NCI-H1417 (cell line): ENCODE data around the gene SETD1A.
"Not testable (repeated sequence)": the region's sequence is repeated elsewhere in the genome, so short reads cannot be mapped to it uniquely, and the experiment has no call there.

ENCODE experiments used
- DNase-seq, 3 experiments: peaks; one replicate each; lab custom pipeline; 2025; lab: John Stamatoyannopoulos, UW

The SETD1A gene

GRCh38 chr16:30929167-30929566, 28.4 kb upstream of the SETD1A start:
- DNase-seq, result no peak

GRCh38 chr16:30930160-30930571, 27.4 kb upstream of the SETD1A start:
- DNase-seq, result no peak

DNA sequence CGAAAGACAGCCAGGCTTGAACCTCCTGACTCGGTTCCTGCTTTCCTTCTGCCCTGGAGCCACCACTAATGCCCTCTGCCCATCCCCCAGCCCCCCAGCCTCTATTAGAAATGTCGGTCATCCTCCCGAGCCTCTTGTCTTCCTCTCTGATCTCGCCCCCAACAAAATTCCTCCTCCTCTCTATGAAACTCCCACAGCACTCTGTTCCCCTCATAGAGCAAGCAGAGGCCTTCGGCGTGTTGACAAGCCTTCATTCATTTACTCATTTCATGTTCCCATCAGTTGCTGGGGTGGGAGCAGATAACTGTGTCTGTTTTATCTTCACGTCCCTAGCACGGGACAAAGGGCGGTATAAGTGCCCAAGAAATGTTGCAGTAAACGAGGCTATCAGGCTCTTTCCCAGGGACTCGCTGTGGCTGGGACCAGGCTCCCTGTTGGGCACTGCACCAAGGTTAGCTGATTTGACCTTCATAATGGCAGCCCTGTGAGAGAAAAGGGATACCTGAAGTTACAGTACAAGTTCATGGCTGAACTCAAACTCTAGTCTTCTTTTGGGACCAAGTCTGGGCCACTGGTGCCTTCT, 26.4 kb upstream of the SETD1A start:
- no peak for DNase-seq

DNA sequence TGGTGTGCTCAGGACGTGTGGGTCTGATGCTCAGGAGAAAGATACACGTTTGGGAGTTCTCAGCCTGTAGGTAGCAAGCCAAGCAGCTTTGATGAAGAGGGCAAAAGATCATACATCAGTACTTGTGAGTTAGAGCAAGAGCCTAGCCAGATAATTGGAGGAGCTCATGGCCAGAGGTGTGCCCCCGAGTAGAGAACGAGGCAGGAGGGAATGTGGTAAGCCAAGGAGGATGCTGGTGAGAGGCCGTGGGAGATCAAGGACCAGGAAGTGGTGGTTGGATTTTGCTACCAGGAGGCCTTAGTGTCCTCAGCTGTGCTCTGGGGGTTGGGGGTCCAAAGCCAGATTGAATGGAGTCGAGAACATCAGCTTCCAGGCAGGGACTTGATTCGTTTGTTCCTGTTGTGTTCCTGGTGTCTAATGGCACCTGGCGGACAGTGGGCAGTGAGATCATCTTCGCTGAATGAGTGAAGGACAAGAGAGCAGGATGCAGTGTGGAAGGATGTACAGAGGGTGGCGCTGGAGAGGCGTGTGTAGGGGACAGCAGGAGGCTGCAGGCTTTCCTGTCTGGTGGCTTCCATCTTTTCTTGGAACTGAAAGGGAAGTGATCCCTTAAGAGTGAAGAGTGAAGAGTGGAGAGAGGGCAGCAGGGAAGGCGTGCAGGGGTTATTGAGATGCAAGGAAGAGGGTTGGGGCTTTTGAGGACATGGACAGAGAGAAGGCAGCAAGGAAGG, 22.6 kb upstream of the SETD1A start:
- DNase-seq, result no peak

DNA sequence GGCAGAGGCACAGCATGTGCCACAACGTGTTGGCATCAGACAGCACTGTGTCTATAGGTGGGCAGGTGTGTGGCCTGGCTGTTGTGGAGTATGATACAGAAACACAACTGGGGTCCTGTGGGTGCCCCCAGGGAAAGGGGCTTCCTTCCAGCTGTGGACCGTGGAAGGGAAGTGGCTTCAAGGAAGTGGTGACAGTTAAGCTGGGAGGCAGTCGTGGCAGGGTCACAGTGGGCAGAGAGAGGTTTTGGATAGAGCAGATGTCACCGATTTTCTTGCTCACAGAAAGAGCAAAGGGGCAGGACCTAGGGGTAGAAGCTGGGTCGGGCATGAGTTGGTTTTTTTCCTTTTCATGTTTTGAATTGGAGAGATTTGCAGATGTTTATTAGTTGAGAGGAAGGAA, 19.9 kb upstream of the SETD1A start:
- no peak for DNase-seq

DNA sequence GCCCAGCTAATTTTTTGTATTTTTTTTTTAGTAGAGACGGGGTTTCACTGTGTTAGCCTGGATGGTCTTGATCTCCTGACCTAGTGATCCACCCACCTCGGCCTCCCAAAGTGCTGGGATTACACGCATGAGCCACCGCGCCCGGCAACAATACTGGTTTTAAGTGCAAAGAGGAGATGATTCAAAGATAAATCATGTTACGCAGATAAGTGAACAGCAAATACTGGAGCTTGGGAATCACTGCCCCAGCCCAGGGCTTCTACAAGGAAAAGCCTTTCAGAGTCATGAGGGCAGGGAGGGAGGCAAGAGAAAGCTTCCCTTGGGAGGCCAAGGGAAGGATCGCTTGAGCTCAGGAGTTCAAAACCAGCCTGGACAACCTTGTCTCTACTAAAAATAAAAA, 18.0 kb upstream of the SETD1A start:
- DNase-seq, result not testable (repeated sequence)

DNA sequence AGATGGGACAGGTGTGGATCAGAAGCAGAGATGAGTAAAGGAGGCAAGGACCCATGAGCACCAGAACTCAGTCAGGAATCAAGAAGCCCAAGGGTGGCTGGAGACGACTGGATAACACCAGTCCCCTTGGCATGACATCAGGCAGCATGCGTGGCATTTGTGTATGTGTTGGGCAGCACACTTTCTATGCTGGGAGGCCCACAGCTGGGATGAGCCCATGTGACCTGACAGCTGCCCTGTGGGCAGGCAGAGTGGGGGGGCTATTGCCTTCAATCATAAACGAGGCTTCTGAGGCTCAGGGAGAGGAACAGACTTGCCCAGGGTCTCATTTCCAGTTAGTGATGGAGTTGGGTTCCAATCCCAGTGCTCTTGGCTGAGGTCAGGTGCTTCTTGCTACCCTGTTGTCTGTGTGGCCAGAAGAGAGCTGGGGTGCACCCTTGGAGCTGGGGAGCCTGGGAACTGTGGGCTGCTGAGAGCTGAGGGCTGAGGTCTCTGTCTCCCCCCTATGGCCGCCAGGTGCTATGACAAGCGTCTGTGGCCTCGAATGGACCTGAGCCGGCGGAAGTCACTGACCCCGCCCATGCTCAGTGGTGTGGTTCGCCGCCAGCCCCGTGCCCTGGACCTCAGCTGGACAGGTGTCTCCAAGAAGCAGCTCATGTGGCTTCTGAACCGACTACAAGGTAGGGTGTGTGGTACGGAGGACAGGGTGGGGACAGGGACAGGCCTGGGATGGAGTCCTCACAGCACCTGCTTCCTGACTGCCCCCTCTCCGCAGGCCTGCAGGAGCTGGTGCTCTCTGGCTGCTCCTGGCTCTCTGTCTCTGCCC, 15.7 kb upstream of the SETD1A start:
- peak; percentile 29 to 69 (median 54) for DNase-seq

DNA sequence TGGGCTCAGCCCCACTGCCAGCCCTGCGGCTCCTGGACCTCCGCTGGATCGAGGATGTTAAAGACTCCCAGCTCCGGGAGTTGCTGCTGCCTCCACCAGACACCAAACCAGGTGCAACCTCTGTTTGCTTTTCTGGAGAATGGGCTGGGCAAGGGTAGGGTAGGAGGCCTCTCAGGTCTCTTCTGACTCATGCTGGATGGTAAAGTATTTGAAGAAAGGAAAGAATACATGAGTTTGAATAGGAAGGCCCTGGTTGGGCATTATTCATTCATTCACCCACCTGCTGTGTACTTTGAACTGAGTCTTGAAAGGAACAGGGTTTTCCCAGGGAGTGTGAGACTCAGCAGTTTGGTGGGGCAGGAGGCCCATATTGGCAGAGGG, 15.1 kb upstream of the SETD1A start:
- DNase-seq, result no peak

- DNase-seq, result no peak
Observed at GRCh38 chr16:30944352-30944751, 13.2 kb upstream of the SETD1A start.

DNA sequence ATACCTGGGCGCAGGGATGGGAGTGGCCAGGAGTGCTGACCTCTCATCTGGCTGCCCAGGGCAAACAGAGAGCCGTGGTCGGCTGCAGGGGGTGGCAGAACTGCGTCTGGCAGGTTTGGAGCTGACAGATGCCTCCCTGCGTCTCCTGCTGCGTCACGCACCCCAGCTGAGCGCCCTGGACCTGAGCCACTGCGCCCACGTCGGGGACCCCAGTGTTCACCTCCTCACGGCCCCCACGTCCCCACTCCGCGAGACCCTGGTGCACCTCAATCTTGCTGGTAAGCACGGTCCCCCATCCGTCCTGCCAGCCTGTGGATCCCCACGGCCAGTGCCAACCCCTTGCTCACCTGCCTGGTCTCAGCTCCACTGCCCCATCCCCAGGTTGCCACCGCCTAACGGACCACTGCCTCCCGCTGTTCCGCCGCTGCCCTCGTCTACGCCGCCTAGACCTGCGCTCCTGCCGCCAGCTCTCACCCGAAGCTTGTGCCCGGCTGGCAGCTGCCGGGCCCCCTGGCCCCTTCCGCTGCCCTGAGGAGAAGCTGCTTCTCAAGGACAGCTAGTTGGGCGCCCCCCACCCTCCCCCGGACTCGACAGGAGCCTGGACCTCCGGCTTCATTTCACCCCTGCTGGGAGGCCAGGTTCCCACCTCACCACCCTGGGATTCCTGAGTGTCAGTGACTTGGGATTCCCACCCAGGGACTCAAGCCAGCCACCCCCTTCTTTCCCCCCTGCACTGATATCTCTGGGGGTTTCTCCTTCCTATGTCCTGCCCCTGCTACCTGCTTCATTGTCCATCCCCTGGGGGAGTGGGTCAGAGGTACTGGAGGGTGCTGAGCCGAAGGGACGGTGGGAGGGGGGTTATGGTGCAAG, 10.6 kb upstream of the SETD1A start:
- DNase-seq, result no peak

- DNase-seq, result no peak
Observed at GRCh38 chr16:30947541-30947858, 10.1 kb upstream of the SETD1A start.

GRCh38 chr16:30947859-30948666, 9.5 kb upstream of the SETD1A start:
- DNase-seq, result peak; percentile 44 to 55 (median 51)

- peak in 2 of 3 experiments; percentile 19 to 30 for DNase-seq
Observed at GRCh38 chr16:30948667-30949649, 8.6 kb upstream of the SETD1A start, which contains the start of gene ORAI3. ORAI3 (plus strand) TSS chr16:30949068; CDS start chr16:30949290, 222 bp downstream.

GRCh38 chr16:30949650-30950515, 7.7 kb upstream of the SETD1A start:
- DNase-seq, result peak in 2 of 3 experiments; percentile 49 to 72

DNA sequence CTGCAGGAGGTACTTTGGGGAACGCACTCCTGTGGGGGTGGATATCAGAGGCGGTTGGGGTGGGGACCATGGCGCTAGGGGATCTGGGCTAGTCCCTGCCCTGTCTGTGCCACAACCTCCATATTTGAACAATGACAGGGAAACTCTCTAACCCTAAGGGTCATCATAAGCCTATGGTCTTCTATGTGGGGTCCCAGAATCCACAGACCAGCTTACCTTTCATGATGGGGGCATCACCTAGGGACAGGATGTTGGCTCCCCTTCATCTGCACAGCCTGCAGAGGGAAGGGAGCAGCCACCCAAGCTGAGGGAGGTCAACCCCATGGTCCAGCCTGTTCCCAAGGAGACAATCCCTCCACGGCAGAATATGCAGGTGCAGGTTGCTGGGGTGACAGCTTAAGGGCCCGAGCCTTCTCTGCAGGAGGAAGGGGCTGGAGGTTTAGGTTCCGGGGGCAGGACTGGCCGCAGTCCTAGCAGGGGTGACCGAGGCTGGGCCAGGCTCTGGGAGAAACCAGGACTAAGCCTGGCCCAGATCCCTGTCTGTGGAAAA, 7.0 kb upstream of the SETD1A start:
- DNase-seq, result peak in 1 of 3 experiments; percentile 33

GRCh38 chr16:30951193-30951592, 6.4 kb upstream of the SETD1A start:
- no peak for DNase-seq

DNA sequence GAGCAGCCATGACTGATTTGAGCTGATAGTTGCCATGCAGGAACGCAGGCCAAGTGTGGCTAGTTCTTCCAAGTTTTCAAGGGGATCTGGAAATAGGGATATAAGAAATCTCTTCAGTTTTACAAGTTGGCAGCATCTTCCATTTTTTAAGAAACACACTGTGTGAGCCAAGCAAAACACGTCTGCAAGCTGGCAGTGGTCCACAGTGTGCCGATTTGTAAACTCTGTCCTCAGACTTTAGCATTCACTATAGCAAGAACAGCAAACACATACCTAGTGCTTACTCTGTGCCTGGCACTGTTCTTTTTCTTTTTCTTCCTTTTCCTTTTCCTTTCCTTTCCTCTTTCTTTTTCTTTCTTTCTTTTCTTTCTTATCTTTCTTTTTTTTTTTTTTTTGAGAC, 5.8 kb upstream of the SETD1A start:
- no peak for DNase-seq

DNA sequence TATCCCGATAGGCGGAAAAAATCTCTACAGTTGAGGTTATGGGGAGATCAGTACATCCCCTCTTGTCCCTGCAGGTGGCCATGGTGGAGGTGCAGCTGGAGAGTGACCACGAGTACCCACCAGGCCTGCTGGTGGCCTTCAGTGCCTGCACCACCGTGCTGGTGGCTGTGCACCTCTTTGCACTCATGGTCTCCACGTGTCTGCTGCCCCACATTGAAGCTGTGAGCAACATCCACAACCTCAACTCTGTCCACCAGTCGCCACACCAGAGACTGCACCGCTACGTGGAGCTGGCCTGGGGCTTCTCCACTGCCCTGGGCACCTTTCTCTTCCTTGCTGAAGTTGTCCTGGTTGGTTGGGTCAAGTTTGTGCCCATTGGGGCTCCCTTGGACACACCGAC, 4.4 kb upstream of the SETD1A start:
- DNase-seq, result no peak
